MM.1S (cell line): ENCODE data around the gene CABP7.

Experiments used
- DNase-seq: peaks from one replicate; pipeline ENCODE4 v3.0.0-alpha.2; 2015
- H2AFZ ChIP-seq: fragments of 300-600 bp; sonication (generic); 2 replicates; pipeline ENCODE4 v1.6.0; 2016; ENCODE audit warnings: antibody characterized with exemption, low read length
- H3F3A ChIP-seq: fragments of 300-600 bp; sonication (generic); 2 replicates; pipeline ENCODE4 v1.6.1; 2016; ENCODE audit warnings: mild to moderate bottlenecking, antibody characterized with exemption, low read length, moderate library complexity, mixed read lengths; ENCODE audit not compliant: insufficient read depth
- H3K27ac ChIP-seq: fragments of 300-600 bp; sonication (generic); 2 replicates; pipeline ENCODE4 v1.5.1; 2016; ENCODE audit warnings: mild to moderate bottlenecking, low read length
- H3K27me3 ChIP-seq: fragments of 300-600 bp; sonication (generic); replicated peaks from 2 replicates; pipeline ENCODE4 v1.6.0; 2016; ENCODE audit warnings: low read length; ENCODE audit not compliant: insufficient read depth
- H3K36me3 ChIP-seq: fragments of 300-600 bp; sonication (generic); replicated peaks from 2 replicates; pipeline ENCODE4 v1.6.1; 2016; ENCODE audit warnings: mild to moderate bottlenecking, low read length, mixed read lengths; ENCODE audit not compliant: insufficient read depth
- H3K4me1 ChIP-seq: fragments of 300-600 bp; sonication (generic); 2 replicates; pipeline ENCODE4 v1.6.1; 2016; ENCODE audit warnings: low read length, mixed read lengths
- H3K4me2 ChIP-seq: fragments of 300-600 bp; sonication (generic); 2 replicates; pipeline ENCODE4 v1.6.0; 2016; ENCODE audit warnings: low read depth, low read length
- H3K4me3 ChIP-seq: fragments of 300-600 bp; sonication (generic); 2 replicates; pipeline ENCODE4 v1.5.1; 2016; ENCODE audit warnings: low read length, mixed read lengths
- H3K79me2 ChIP-seq: fragments of 300-600 bp; sonication (generic); 2 replicates; pipeline ENCODE4 v1.6.1; 2016; ENCODE audit warnings: mixed run types, low read length, mixed read lengths
- H3K9ac ChIP-seq: fragments of 300-600 bp; sonication (generic); 2 replicates; pipeline ENCODE4 v1.6.1; 2016; ENCODE audit warnings: low read length, mixed read lengths
- H3K9me2 ChIP-seq: fragments of 300-600 bp; sonication (generic); replicated peaks from 2 replicates; pipeline ENCODE4 v1.6.1; 2016; ENCODE audit warnings: mild to moderate bottlenecking, low read length, mixed read lengths; ENCODE audit not compliant: insufficient read depth
- H3K9me3 ChIP-seq: fragments of 300-600 bp; sonication (generic); replicated peaks from 2 replicates; pipeline ENCODE4 v1.6.1; 2016; ENCODE audit warnings: mild to moderate bottlenecking, low read length, mixed read lengths; ENCODE audit not compliant: insufficient read depth
- H4K20me1 ChIP-seq: fragments of 300-600 bp; sonication (generic); 2 replicates; pipeline ENCODE4 v1.6.1; 2016; ENCODE audit warnings: mild to moderate bottlenecking, low read length, moderate library complexity, mixed read lengths; ENCODE audit not compliant: insufficient read depth
- CTCF ChIP-seq: fragments of 300-600 bp; sonication (generic); IDR thresholded peaks from 2 replicates; pipeline ENCODE4 v1.5.1; 2016; ENCODE audit warnings: antibody characterized with exemption, low read length, mixed read lengths
- EZH2 ChIP-seq: fragments of 300-600 bp; sonication (generic); optimal IDR thresholded peaks from 2 replicates; pipeline ENCODE3; 2017; ENCODE audit warnings: low read depth, mild to moderate bottlenecking, antibody characterized with exemption, low read length, mixed read lengths
- EZH2phosphoT487 ChIP-seq: fragments of 300-600 bp; sonication (generic); IDR thresholded peaks from 2 replicates; pipeline ENCODE4 v1.6.1; 2018; ENCODE audit warnings: antibody characterized with exemption, low read length

The CABP7 gene

GRCh38 chr22:29741926-29742325, 22.1 kb downstream of the CABP7 start:
- H3K9me2 ChIP-seq = no peaks in the 10 kb centered on the region
- no peaks in the 10 kb centered on the region for H3F3A ChIP-seq
- no peak overlapping the region for H3K4me3 ChIP-seq
- TF ChIP-seq EZH2phosphoT487 = no peak
- no peak for TF ChIP-seq CTCF
- no peak for TF ChIP-seq EZH2
- no peak for DNase-seq
- no peak overlapping the region for H3K9ac ChIP-seq
- no peak overlapping the region for H2AFZ ChIP-seq
- H3K4me1 ChIP-seq = no peaks in the 10 kb centered on the region
- no peaks in the 10 kb centered on the region for H3K79me2 ChIP-seq
- no peaks in the 10 kb centered on the region for H3K36me3 ChIP-seq
- H3K4me2 ChIP-seq = no peak overlapping the region
- no peaks in the 10 kb centered on the region for H3K27me3 ChIP-seq
- H3K9me3 ChIP-seq = no peaks in the 10 kb centered on the region
- H3K27ac ChIP-seq = no peak overlapping the region
- no peaks in the 10 kb centered on the region for H4K20me1 ChIP-seq

DNA sequence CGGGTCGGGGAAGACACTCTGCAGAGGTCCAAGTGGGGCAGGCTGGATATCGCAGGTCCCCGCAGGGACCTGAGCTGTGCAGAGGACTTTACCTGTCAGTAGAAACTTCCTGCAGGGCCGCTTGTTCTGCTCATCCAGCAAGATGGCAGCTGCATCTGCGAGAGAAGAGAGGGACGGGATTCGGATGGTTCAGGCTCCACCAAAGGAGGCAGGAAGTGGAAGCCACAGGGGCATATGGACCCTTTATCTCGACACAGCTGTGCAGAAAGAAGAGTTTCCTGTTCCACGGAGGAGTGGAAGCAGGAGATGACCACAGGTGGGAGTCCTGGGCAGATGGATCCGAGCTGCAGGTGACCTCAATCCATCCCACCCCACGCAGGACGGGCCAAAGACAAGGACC, 22.5 kb downstream of the CABP7 start:
- H3K36me3 ChIP-seq = no peaks in the 10 kb centered on the region
- H3K9me2 ChIP-seq = no peaks in the 10 kb centered on the region
- H3K4me2 ChIP-seq = no peak overlapping the region
- DNase-seq = no peak
- no peaks in the 10 kb centered on the region for H4K20me1 ChIP-seq
- no peak overlapping the region for H3K4me3 ChIP-seq
- H3K9ac ChIP-seq = no peak overlapping the region
- H3F3A ChIP-seq = no peaks in the 10 kb centered on the region
- H3K27me3 ChIP-seq = no peaks in the 10 kb centered on the region
- no peak overlapping the region for H3K27ac ChIP-seq
- no peak for TF ChIP-seq EZH2
- TF ChIP-seq EZH2phosphoT487 = no peak
- no peak for TF ChIP-seq CTCF
- H3K79me2 ChIP-seq = no peaks in the 10 kb centered on the region
- H3K9me3 ChIP-seq = no peaks in the 10 kb centered on the region
- no peak overlapping the region for H2AFZ ChIP-seq
- no peaks in the 10 kb centered on the region for H3K4me1 ChIP-seq

GRCh38 chr22:29744902-29745301, 25.1 kb downstream of the CABP7 start:
- 0 out of 2 replicates have a peak, but pooled peaks cover 11% of the 10 kb centered on the region for H3F3A ChIP-seq
- peaks cover 17% of the 10 kb centered on the region for H3K4me1 ChIP-seq
- no peaks in the 10 kb centered on the region for H3K9me2 ChIP-seq
- no peak overlapping the region for H3K4me2 ChIP-seq
- H3K4me3 ChIP-seq = no peak overlapping the region
- no peaks in the 10 kb centered on the region for H3K36me3 ChIP-seq
- no peaks in the 10 kb centered on the region for H3K79me2 ChIP-seq
- no peak overlapping the region for H3K27ac ChIP-seq
- no peaks in the 10 kb centered on the region for H3K9me3 ChIP-seq
- H4K20me1 ChIP-seq = no peaks in the 10 kb centered on the region
- TF ChIP-seq EZH2phosphoT487 (no peak), EZH2 (no peak), CTCF (no peak)
- no peak for DNase-seq
- no peaks in the 10 kb centered on the region for H3K27me3 ChIP-seq
- H3K9ac ChIP-seq = no peak overlapping the region
- no peak overlapping the region for H2AFZ ChIP-seq
